HepG2 (cell line): ENCODE measurements around the gene VAMP4. TPM values are rescaled to one million over a fixed set of nuclear protein-coding genes. Genes with fewer than 3 reads are reported as not detected.

Source experiments
- CREB1 ChIP-seq, 2 experiments: fragments of 450-650 bp in 1 of 2; IDR thresholded peaks; 2 replicates each; pipeline ENCODE4 v1.6.1; 2016 to 2017; ENCODE audit warnings: control low read depth in 1 of 2, mild to moderate bottlenecking in 1 of 2, missing compliant biosample characterization in 1 of 2, missing genetic modification characterization in 1 of 2
- DMAP1 ChIP-seq: IDR thresholded peaks from 2 replicates; pipeline ENCODE4 v1.6.1; 2016
- EED ChIP-seq: sonication (generic); formaldehyde crosslinking; IDR thresholded peaks from 2 replicates; pipeline ENCODE4 v1.5.0; 2020; ENCODE audit warnings: mild to moderate bottlenecking, missing genetic modification reagents
- ELF1 ChIP-seq: sonication (generic); formaldehyde crosslinking; IDR thresholded peaks from 2 replicates; pipeline ENCODE4 v1.4.0; 2020; ENCODE audit warnings: missing genetic modification reagents
- FOXK2 ChIP-seq: fragments of 450-650 bp; IDR thresholded peaks from 2 replicates; pipeline ENCODE4 v1.6.1; 2016
- FOXM1 ChIP-seq: sonication (generic); formaldehyde crosslinking; IDR thresholded peaks from 2 replicates; pipeline ENCODE4 v1.5.0; 2020; ENCODE audit warnings: missing genetic modification reagents
- HNF1A ChIP-seq, 2 experiments: sonication (generic) in 1 of 2; formaldehyde crosslinking in 1 of 2; IDR thresholded peaks; 2 replicates each; pipeline versions ENCODE4 v1.4.0 to v1.6.1; 2016 to 2020; ENCODE audit warnings: borderline replicate concordance in 1 of 2, low read depth in 1 of 2, mild to moderate bottlenecking in 1 of 2, missing genetic modification reagents in 1 of 2
- HNF4A ChIP-seq: sonication (generic); formaldehyde crosslinking; IDR thresholded peaks from 2 replicates; pipeline ENCODE4 v1.4.0; 2020; ENCODE audit warnings: missing genetic modification reagents
- HOXA7 ChIP-seq: sonication (generic); formaldehyde crosslinking; IDR thresholded peaks from 2 replicates; pipeline ENCODE4 v1.8.1; 2022; ENCODE audit warnings: mild to moderate bottlenecking, missing genetic modification reagents, moderate library complexity
- KLF13 ChIP-seq: sonication (generic); formaldehyde crosslinking; IDR thresholded peaks from 2 replicates; pipeline ENCODE4 v1.4.0; 2020; ENCODE audit warnings: mild to moderate bottlenecking, missing genetic modification reagents
- MAFF ChIP-seq: IDR thresholded peaks from 2 replicates; pipeline ENCODE4 v1.6.1; 2011; ENCODE audit warnings: low read depth, low read length, improper control_type of control experiment
- MLLT10 ChIP-seq: sonication (generic); formaldehyde crosslinking; IDR thresholded peaks from 2 replicates; pipeline ENCODE4 v1.4.0; 2020; ENCODE audit warnings: missing genetic modification reagents
- RAD51 ChIP-seq: fragments of 450-650 bp; IDR thresholded peaks from 2 replicates; pipeline ENCODE4 v1.6.1; 2016; ENCODE audit warnings: borderline replicate concordance
- RXRA ChIP-seq: sonication (generic); formaldehyde crosslinking; IDR thresholded peaks from 2 replicates; pipeline ENCODE4 v1.5.1; 2020; ENCODE audit warnings: missing genetic modification reagents
- ZBTB46 ChIP-seq: sonication (generic); formaldehyde crosslinking; IDR thresholded peaks from 2 replicates; pipeline ENCODE4 v1.4.0; 2020; ENCODE audit warnings: mild to moderate bottlenecking, missing genetic modification reagents, borderline replicate concordance
- ZFP36L1 ChIP-seq: sonication (generic); formaldehyde crosslinking; IDR thresholded peaks from 2 replicates; pipeline ENCODE4 v1.8.0; 2022; ENCODE audit warnings: mild to moderate bottlenecking, missing genetic modification reagents, moderate library complexity
- ZNF180 ChIP-seq: sonication (generic); formaldehyde crosslinking; IDR thresholded peaks from 2 replicates; pipeline ENCODE4 v1.4.0; 2020; ENCODE audit warnings: low read depth, missing genetic modification reagents, borderline replicate concordance
- ZNF205 ChIP-seq: IDR thresholded peaks from 2 replicates; pipeline ENCODE4 v1.6.1; 2018; ENCODE audit warnings: missing biosample characterization, missing genetic modification reagents
- ZNF3 ChIP-seq: IDR thresholded peaks from 2 replicates; pipeline ENCODE4 v1.7.0; 2017; ENCODE audit warnings: inconsistent platforms
- ZNF431 ChIP-seq: sonication (generic); formaldehyde crosslinking; IDR thresholded peaks from 2 replicates; pipeline ENCODE4 v1.9.0; 2022; ENCODE audit warnings: missing genetic modification reagents, low read depth, mild to moderate bottlenecking, borderline replicate concordance
- ZNF574 ChIP-seq: sonication (generic); formaldehyde crosslinking; IDR thresholded peaks from 2 replicates; pipeline ENCODE4 v1.4.0; 2020; ENCODE audit warnings: missing genetic modification reagents
- ZNF580 ChIP-seq: IDR thresholded peaks from 2 replicates; pipeline ENCODE4 v1.6.1; 2016; ENCODE audit warnings: low read depth, borderline replicate concordance
- polyA plus RNA-seq, 8 experiments: library from polyadenylated mRNA; depleted of rRNA in 3 of 8; stranded (reverse) in 7 of 8; unstranded in 1 of 8; fragments of >200 nt; fragmentation: Illumina TruSeq in 4 of 8; extraction: Trizol in 4 of 8; gene quantifications; 2 replicates each; pipeline versions ENCODE4 v1.2.1 to v1.2.3, GENCODE V29; 2011 to 2016; ENCODE audit warnings: low read depth in 4 of 8, missing spikeins in 1 of 8, mixed read lengths in 1 of 8; ENCODE audit not compliant: insufficient read depth in 1 of 8
- total RNA-seq, 5 experiments: library from RNA; depleted of rRNA; stranded (reverse); fragments of >200 nt; fragmentation: Illumina TruSeq; extraction: Trizol; gene quantifications; 2 replicates each; pipeline ENCODE4 v1.2.3, GENCODE V29; 2016; ENCODE audit warnings: low read depth in 1 of 5

Gene VAMP4
- total and polyA plus RNA-seq, 2 of the 13 experiments (the other 11 are each of a cell fraction or from before 2014, with no cell fraction given): 1.4 to 2.0 TPM

GRCh38 chr1:171741872-171742576, at the start of gene VAMP4 (continued):
- TF ChIP-seq ZNF574 (peak; percentile 89), CREB1 (IDR thresholded peaks at IDR 0.05) (no peak), CREB1 (CRISPR knock-in tag; IDR thresholded peaks at IDR 0.05) (0 out of 2 replicates have a peak, but pooled peaks have one; percentile 27), ZNF180 (no peak), ZNF431 (CRISPR knock-in tag) (peak; percentile 44; the same call in 1 of the 2 replicates), MLLT10 (CRISPR knock-in tag) (no peak), RXRA (CRISPR knock-in tag) (peak; percentile 46), ZNF3 (CRISPR knock-in tag) (no peak), ELF1 (peak; percentile 67; the same call in 1 of the 2 replicates), RAD51 (no peak), ZNF205 (CRISPR knock-in tag) (peak; percentile 68; the same call in 1 of the 2 replicates), FOXK2 (no peak), DMAP1 (CRISPR knock-in tag) (peak; percentile 67; the same call in 1 of the 2 replicates), HNF1A (IDR thresholded peaks at IDR 0.05; ENCODE audit: low read depth) (no peak), HNF1A (CRISPR knock-in tag; IDR thresholded peaks at IDR 0.05; ENCODE audit: borderline replicate concordance) (peak; percentile 71; the same call in 1 of the 2 replicates), ZBTB46 (no peak), HNF4A (no peak), HOXA7 (CRISPR knock-in tag) (no peak), ZFP36L1 (CRISPR knock-in tag) (no peak), MAFF (no peak), EED (CRISPR knock-in tag) (peak; percentile 57), KLF13 (CRISPR knock-in tag) (no peak), FOXM1 (CRISPR knock-in tag) (no peak), ZNF580 (CRISPR knock-in tag) (peak; percentile 69; the same call in 1 of the 2 replicates)
